ENCODE data around the gene C12orf42. TPM values are rescaled to one million over a fixed set of nuclear protein-coding genes. Genes with fewer than 3 reads are reported as not detected.

The C12orf42 gene
- total RNA-seq, 1 experiment from 2014 or later, result not detected

DNA sequence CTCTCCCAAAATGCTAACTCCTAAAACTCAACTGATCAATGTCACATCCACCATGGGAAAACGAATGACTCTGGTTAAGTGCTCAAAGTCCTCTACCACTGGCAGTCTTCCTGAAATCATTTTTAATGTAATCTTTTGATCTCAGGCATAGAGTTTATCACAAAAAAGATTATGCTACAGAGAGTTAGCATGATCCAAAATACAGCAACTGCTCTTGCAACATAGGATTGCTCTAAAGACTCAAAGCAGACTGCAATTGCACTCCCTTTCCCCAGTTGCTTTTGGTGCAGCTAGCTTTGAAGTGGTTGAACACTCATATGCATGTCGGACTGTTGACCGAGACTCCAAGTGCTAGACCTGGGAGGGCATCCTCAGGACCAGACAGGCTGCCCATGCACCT lies 109.3 kb downstream of the C12orf42 start:
- BruUV-seq (replicated peaks), result no TSS peak
- intact Hi-C loops (cut with micrococcal nuclease), result no loop called here
- CTCF ChIA-PET, result no interaction called here
- no peak overlapping the region for H3K4me3 ChIP-seq (replicated peaks in 1 of 2; ENCODE audit: low read depth in 1 of 2, low read length in 2 of 2)
- no peaks in the 10 kb centered on the region for H4K20me1 ChIP-seq (ENCODE audit: insufficient read depth)
- H3K9me2 ChIP-seq (ENCODE audit: insufficient read depth), result no peaks in the 10 kb centered on the region
- peaks cover 7% of the 10 kb centered on the region for H3K27me3 ChIP-seq (ENCODE audit: insufficient read depth, low read length)
- H2AFZ ChIP-seq (ENCODE audit: low read depth, low read length, poor library complexity, severe bottlenecking), result no peak overlapping the region
- DNase-seq (ENCODE audit: low read depth, low spot score) (no peak), ATAC-seq (no peak)
- no peak overlapping the region for H3K4me2 ChIP-seq (ENCODE audit: low read length)
- POLR2A ChIA-PET, result no interaction called here
- H3K4me1 ChIP-seq (ENCODE audit: control insufficient read depth in 1 of 2, insufficient read depth in 2 of 2, low read length in 2 of 2), result no peaks in the 10 kb centered on the region
- H3K36me3 ChIP-seq (ENCODE audit: control insufficient read depth in 1 of 2, insufficient read depth in 2 of 2, low read length in 2 of 2), result no peaks in the 10 kb centered on the region
- RAD21 ChIA-PET (ENCODE audit: low non-redundant PET in 1 of 2, low total read pairs in 2 of 2, uncharacterized antibody in 2 of 2, unreplicated experiment in 2 of 2), result no interaction called here
- H3K79me2 ChIP-seq (ENCODE audit: insufficient read depth, low read length), result no peaks in the 10 kb centered on the region
- no peaks in the 10 kb centered on the region for H3K9me3 ChIP-seq (ENCODE audit: control insufficient read depth in 1 of 2, insufficient read depth in 1 of 2, low read depth in 1 of 2, low read length in 2 of 2)
- H3K27ac ChIP-seq (ENCODE audit: low read depth, low read length), result no peak overlapping the region
- TF ChIP-seq CBX3 (IDR thresholded peaks at IDR 0.05; ENCODE audit: low read depth), result no peak
- TF ChIP-seq, protein P1, sequence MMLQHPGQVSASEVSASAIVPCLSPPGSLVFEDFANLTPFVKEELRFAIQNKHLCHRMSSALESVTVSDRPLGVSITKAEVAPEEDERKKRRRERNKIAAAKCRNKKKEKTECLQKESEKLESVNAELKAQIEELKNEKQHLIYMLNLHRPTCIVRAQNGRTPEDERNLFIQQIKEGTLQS (IDR thresholded peaks at IDR 0.05), result no peak
- TF ChIP-seq JUND (IDR thresholded peaks at IDR 0.05), result no peak
- H3K9ac ChIP-seq (ENCODE audit: low read length), result no peak overlapping the region

DNA sequence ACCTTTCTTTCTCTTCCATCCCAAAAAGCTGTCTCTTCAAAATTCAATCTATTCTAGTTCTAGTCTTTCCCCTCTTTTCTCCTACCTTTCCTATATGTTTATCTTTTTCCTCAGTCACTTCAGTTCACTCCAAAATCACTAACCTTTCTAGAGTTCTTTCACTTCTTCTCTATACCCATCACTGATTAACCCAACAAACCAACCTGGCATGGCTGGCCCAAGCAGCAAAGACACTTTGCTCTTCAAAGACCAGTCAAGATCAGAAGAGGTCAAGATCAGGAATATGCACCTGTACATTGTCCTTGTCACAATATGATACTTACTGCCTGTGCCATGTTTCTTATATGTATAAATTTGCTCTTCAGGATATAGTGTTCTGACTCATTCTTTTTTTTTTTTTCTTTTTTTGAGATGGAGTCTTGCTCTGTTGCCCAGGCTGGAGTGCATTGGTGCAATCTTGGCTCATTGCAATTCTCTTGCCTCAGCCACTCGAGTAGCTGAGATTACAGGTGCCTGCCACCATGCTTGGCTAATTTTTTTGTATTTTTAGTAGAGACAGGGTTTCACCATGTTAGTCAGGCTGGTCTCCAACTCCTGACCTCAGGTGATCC lies 112.9 kb downstream of the C12orf42 start:
- no peaks in the 10 kb centered on the region for H3K9me2 ChIP-seq (ENCODE audit: insufficient read depth)

More for the DNA sequence above, 112.9 kb downstream of the C12orf42 start:
- Histone ChIP-seq H2AFZ (ENCODE audit: low read depth, low read length, poor library complexity, severe bottlenecking) (no peak overlapping the region), H3K27me3 (ENCODE audit: insufficient read depth, low read length) (peaks cover 11% of the 10 kb centered on the region), H3K27ac (ENCODE audit: low read depth, low read length) (no peak overlapping the region), H3K36me3 (ENCODE audit: control insufficient read depth in 1 of 2, insufficient read depth in 2 of 2, low read length in 2 of 2) (no peaks in the 10 kb centered on the region), H3K9me3 (ENCODE audit: control insufficient read depth in 1 of 2, insufficient read depth in 1 of 2, low read depth in 1 of 2, low read length in 2 of 2) (no peaks in the 10 kb centered on the region), H3K4me2 (ENCODE audit: low read length) (no peak overlapping the region), H3K4me3 (replicated peaks in 1 of 2; ENCODE audit: low read depth in 1 of 2, low read length in 2 of 2) (no peak overlapping the region), H4K20me1 (ENCODE audit: insufficient read depth) (no peaks in the 10 kb centered on the region), H3K9ac (ENCODE audit: low read length) (no peak overlapping the region), H3K4me1 (ENCODE audit: control insufficient read depth in 1 of 2, insufficient read depth in 2 of 2, low read length in 2 of 2) (no peaks in the 10 kb centered on the region), H3K79me2 (ENCODE audit: insufficient read depth, low read length) (no peaks in the 10 kb centered on the region)
- no TSS peak for BruUV-seq (replicated peaks)
- ChIA-PET POLR2A (no interaction called here), CTCF (no interaction called here), RAD21 (ENCODE audit: low non-redundant PET in 1 of 2, low total read pairs in 2 of 2, uncharacterized antibody in 2 of 2, unreplicated experiment in 2 of 2) (no interaction called here)
- no peak for TF ChIP-seq ZFX (IDR thresholded peaks at IDR 0.05)
- no peak for TF ChIP-seq CBX3 (IDR thresholded peaks at IDR 0.05; ENCODE audit: low read depth)
- TF ChIP-seq EGR1 (IDR thresholded peaks at IDR 0.05; ENCODE audit: low read depth), result no peak
- TF ChIP-seq JUND (IDR thresholded peaks at IDR 0.05), result no peak
- TF ChIP-seq, protein P2, sequence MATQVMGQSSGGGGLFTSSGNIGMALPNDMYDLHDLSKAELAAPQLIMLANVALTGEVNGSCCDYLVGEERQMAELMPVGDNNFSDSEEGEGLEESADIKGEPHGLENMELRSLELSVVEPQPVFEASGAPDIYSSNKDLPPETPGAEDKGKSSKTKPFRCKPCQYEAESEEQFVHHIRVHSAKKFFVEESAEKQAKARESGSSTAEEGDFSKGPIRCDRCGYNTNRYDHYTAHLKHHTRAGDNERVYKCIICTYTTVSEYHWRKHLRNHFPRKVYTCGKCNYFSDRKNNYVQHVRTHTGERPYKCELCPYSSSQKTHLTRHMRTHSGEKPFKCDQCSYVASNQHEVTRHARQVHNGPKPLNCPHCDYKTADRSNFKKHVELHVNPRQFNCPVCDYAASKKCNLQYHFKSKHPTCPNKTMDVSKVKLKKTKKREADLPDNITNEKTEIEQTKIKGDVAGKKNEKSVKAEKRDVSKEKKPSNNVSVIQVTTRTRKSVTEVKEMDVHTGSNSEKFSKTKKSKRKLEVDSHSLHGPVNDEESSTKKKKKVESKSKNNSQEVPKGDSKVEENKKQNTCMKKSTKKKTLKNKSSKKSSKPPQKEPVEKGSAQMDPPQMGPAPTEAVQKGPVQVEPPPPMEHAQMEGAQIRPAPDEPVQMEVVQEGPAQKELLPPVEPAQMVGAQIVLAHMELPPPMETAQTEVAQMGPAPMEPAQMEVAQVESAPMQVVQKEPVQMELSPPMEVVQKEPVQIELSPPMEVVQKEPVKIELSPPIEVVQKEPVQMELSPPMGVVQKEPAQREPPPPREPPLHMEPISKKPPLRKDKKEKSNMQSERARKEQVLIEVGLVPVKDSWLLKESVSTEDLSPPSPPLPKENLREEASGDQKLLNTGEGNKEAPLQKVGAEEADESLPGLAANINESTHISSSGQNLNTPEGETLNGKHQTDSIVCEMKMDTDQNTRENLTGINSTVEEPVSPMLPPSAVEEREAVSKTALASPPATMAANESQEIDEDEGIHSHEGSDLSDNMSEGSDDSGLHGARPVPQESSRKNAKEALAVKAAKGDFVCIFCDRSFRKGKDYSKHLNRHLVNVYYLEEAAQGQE (IDR thresholded peaks at IDR 0.05; ENCODE audit: low read depth), result no peak
- TF ChIP-seq EZH2 (IDR thresholded peaks at IDR 0.05), result no peak
- TF ChIP-seq ELF1 (IDR thresholded peaks at IDR 0.05; ENCODE audit: borderline replicate concordance, low read depth), result no peak
- TF ChIP-seq RAD21 (IDR thresholded peaks at IDR 0.05; ENCODE audit: low read depth), result no peak
- TF ChIP-seq TCF7L2 (IDR thresholded peaks at IDR 0.05; ENCODE audit: borderline replicate concordance, extremely low read depth, insufficient read depth, insufficient read length), result no peak
- DNase-seq (ENCODE audit: low read depth, low spot score), result no peak
- no peak for ATAC-seq
- intact Hi-C loops (cut with micrococcal nuclease), result no loop called here

Measured in HCT116 (cell line).